ENCODE measurements around the gene EVA1A. TPM values are rescaled to one million over a fixed set of nuclear protein-coding genes. Genes with fewer than 3 reads are reported as not detected.
"Not testable (repeated sequence)": the region's sequence is repeated elsewhere in the genome, so short reads cannot be mapped to it uniquely, and the experiment has no call there.

EVA1A gene
- total RNA-seq, 1 experiment from 2014 or later: 9.7 TPM

- DNase-seq (ENCODE audit: low read depth, low spot score): peak; percentile 39
- in situ Hi-C loops (cut with HindIII; ENCODE audit: low pct_unique_long_range_greater_than_20kb, low sequenced_read_pairs): no loop called here
These were observed 45.0 kb downstream of the EVA1A start for GRCh38 chr2:75515584-75516368.

- DNase-seq (ENCODE audit: low read depth, low spot score): no peak
- in situ Hi-C loops (cut with HindIII; ENCODE audit: low pct_unique_long_range_greater_than_20kb, low sequenced_read_pairs): no loop called here
These were observed 47.0 kb downstream of the EVA1A start for GRCh38 chr2:75513616-75514170.

GRCh38 chr2:75512455-75513212 lies 48.1 kb downstream of the EVA1A start:
- no peak for DNase-seq (ENCODE audit: low read depth, low spot score)
- in situ Hi-C loops (cut with HindIII; ENCODE audit: low pct_unique_long_range_greater_than_20kb, low sequenced_read_pairs): no loop called here

- in situ Hi-C loops (cut with HindIII; ENCODE audit: low pct_unique_long_range_greater_than_20kb, low sequenced_read_pairs): no loop called here
These were observed 54.5 kb downstream of the EVA1A start for GRCh38 chr2:75506101-75506697.

GRCh38 chr2:75505012-75505411 lies 55.7 kb downstream of the EVA1A start:
- in situ Hi-C loops (cut with HindIII; ENCODE audit: low pct_unique_long_range_greater_than_20kb, low sequenced_read_pairs): no loop called here
- no peak for DNase-seq (ENCODE audit: low read depth, low spot score)

More at GRCh38 chr2:75506101-75506697, 54.5 kb downstream of the EVA1A start:
- no peak for DNase-seq (ENCODE audit: low read depth, low spot score)

- in situ Hi-C loops (cut with HindIII; ENCODE audit: low pct_unique_long_range_greater_than_20kb, low sequenced_read_pairs): no loop called here
- no peak for DNase-seq (ENCODE audit: low read depth, low spot score)
These were observed 57.6 kb downstream of the EVA1A start for GRCh38 chr2:75503048-75503607.

GRCh38 chr2:75500633-75501032 lies 60.1 kb downstream of the EVA1A start:
- DNase-seq (ENCODE audit: low read depth, low spot score): no peak
- in situ Hi-C loops (cut with HindIII; ENCODE audit: low pct_unique_long_range_greater_than_20kb, low sequenced_read_pairs): no loop called here

GRCh38 chr2:75499534-75499933 lies 61.2 kb downstream of the EVA1A start:
- no peak for DNase-seq (ENCODE audit: low read depth, low spot score)
- in situ Hi-C loops (cut with HindIII; ENCODE audit: low pct_unique_long_range_greater_than_20kb, low sequenced_read_pairs): no loop called here

- DNase-seq (ENCODE audit: low read depth, low spot score): no peak
- in situ Hi-C loops (cut with HindIII; ENCODE audit: low pct_unique_long_range_greater_than_20kb, low sequenced_read_pairs): no loop called here
These were observed 61.8 kb downstream of the EVA1A start for GRCh38 chr2:75498907-75499306.

GRCh38 chr2:75497256-75497655 lies 63.5 kb downstream of the EVA1A start:
- in situ Hi-C loops (cut with HindIII; ENCODE audit: low pct_unique_long_range_greater_than_20kb, low sequenced_read_pairs): no loop called here
- no peak for DNase-seq (ENCODE audit: low read depth, low spot score)

GRCh38 chr2:75495862-75496261 lies 64.9 kb downstream of the EVA1A start:
- in situ Hi-C loops (cut with HindIII; ENCODE audit: low pct_unique_long_range_greater_than_20kb, low sequenced_read_pairs): no loop called here
- peak; percentile 30 for DNase-seq (ENCODE audit: low read depth, low spot score)

GRCh38 chr2:75494137-75494769 lies 66.5 kb downstream of the EVA1A start:
- no peak for DNase-seq (ENCODE audit: low read depth, low spot score)
- in situ Hi-C loops (cut with HindIII; ENCODE audit: low pct_unique_long_range_greater_than_20kb, low sequenced_read_pairs): no loop called here

GRCh38 chr2:75493230-75493629 lies 67.5 kb downstream of the EVA1A start:
- no peak for DNase-seq (ENCODE audit: low read depth, low spot score)
- in situ Hi-C loops (cut with HindIII; ENCODE audit: low pct_unique_long_range_greater_than_20kb, low sequenced_read_pairs): no loop called here

- in situ Hi-C loops (cut with HindIII; ENCODE audit: low pct_unique_long_range_greater_than_20kb, low sequenced_read_pairs): no loop called here
- DNase-seq (ENCODE audit: low read depth, low spot score): peak; percentile 51
These were observed 69.5 kb downstream of the EVA1A start for GRCh38 chr2:75491129-75491753.

- peak; percentile 63 for DNase-seq (ENCODE audit: low read depth, low spot score)
- in situ Hi-C loops (cut with HindIII; ENCODE audit: low pct_unique_long_range_greater_than_20kb, low sequenced_read_pairs): no loop called here
These were observed 71.0 kb downstream of the EVA1A start for GRCh38 chr2:75489721-75490120.

GRCh38 chr2:75488157-75488556 lies 72.6 kb downstream of the EVA1A start:
- in situ Hi-C loops (cut with HindIII; ENCODE audit: low pct_unique_long_range_greater_than_20kb, low sequenced_read_pairs): no loop called here
- no peak for DNase-seq (ENCODE audit: low read depth, low spot score)

GRCh38 chr2:75486735-75487134 lies 74.0 kb downstream of the EVA1A start:
- DNase-seq (ENCODE audit: low read depth, low spot score); in situ Hi-C loops (cut with HindIII; ENCODE audit: low pct_unique_long_range_greater_than_20kb, low sequenced_read_pairs): not testable (repeated sequence)

All from SK-MEL-5 (cell line).